ENCODE data around the gene SIGLEC9.

The SIGLEC9 gene

DNA sequence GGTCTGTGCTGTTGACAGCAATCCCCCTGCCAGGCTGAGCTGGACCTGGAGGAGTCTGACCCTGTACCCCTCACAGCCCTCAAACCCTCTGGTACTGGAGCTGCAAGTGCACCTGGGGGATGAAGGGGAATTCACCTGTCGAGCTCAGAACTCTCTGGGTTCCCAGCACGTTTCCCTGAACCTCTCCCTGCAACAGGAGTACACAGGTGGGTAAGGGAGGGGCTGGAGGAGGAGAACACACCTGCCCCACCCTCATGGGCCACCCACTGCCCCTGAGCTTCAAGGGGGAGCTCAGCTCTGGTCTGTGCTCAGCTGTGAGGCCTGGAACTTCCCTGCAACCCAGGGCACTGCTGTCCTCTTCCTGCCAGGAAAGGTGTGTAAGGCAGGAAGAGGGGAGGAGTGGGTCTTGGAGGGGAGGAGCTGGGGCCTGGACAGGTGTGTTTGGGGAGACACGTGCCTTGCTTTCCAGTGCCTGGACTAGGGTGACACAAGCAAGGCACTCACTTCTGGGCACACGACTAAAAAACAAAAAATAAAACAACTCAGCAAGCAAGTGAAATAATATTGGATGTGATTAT lies 21.3 kb downstream of the SIGLEC9 start (continued):
- TF ChIP-seq OVOL3 (tag by site-specific recombination; IDR thresholded peaks at IDR 0.05) (no peak), SCRT2 (tag by site-specific recombination; IDR thresholded peaks at IDR 0.05) (peak; percentile 50), ZNF335 (tag by site-specific recombination; conservative IDR thresholded peaks at IDR 0.05) (no peak), KLF10 (tag by site-specific recombination; IDR thresholded peaks at IDR 0.05) (no peak)
- TF ChIP-seq, protein P1, sequence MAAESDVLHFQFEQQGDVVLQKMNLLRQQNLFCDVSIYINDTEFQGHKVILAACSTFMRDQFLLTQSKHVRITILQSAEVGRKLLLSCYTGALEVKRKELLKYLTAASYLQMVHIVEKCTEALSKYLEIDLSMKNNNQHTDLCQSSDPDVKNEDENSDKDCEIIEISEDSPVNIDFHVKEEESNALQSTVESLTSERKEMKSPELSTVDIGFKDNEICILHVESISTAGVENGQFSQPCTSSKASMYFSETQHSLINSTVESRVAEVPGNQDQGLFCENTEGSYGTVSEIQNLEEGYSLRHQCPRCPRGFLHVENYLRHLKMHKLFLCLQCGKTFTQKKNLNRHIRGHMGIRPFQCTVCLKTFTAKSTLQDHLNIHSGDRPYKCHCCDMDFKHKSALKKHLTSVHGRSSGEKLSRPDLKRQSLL (tag by site-specific recombination; IDR thresholded peaks at IDR 0.05): no peak

DNA sequence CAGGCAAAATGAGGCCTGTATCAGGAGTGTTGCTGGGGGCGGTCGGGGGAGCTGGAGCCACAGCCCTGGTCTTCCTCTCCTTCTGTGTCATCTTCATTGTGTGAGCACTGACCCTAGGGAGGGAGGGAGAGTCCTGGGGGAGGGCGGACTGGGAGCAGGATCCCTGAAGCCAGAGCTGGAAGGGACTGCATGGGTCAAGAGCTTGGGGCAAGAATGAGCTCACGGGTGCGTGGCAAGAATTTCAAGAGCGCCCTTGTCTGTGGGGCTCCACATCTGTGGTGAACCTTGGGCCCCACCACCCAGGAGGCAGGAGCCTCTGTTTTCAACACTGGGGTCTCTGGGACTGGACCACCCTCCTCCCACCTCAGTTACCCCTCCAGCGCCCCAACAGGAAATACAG lies 22.0 kb downstream of the SIGLEC9 start:
- no peaks in the 10 kb centered on the region for H3K4me1 ChIP-seq (ENCODE audit: control insufficient read depth, insufficient read depth, low read length)
- POLR2A ChIA-PET: no interaction called here
- CTCF ChIA-PET: interaction anchor here (0.6 to 5.0 kb wide), 4 partner anchors 11 to 301 kb away, joined by 3 to 48 read pairs (median 6); no protein-coding TSS in a partner anchor

DNA sequence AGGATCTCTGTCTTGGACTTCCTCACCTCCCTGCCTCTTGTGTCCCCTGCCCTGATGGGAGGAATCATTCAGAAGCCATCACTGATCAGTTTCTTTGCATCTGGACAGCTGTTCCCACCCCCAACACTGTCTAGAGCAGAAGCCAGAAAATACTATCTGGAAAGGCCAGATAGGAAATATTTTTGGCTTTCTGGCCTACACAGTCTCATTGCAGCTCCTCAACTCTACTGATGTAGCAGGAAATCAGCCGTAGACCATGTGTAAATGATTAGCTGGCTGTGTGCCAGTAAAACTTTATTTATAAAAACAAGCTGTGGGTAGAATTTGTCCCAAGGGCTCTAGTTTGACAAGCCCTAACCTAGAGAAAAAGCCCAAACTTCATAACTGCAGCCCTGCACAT lies 23.0 kb downstream of the SIGLEC9 start:
- H3K27ac ChIP-seq (ENCODE audit: extremely low read depth, low read depth, low read length): no peak overlapping the region
- no peak overlapping the region for H3K4me3 ChIP-seq (ENCODE audit: low read depth, low read length)

More for the DNA sequence above, 22.0 kb downstream of the SIGLEC9 start:
- no peaks in the 10 kb centered on the region for H3K36me3 ChIP-seq (ENCODE audit: control insufficient read depth in 2 of 2, insufficient read depth in 1 of 2, low read length in 2 of 2)
- no peaks in the 10 kb centered on the region for H3K9me3 ChIP-seq (ENCODE audit: control insufficient read depth, insufficient read depth, low read depth, low read length)
- H3K4me3 ChIP-seq (ENCODE audit: low read depth, low read length): no peak overlapping the region
- TF ChIP-seq ZNF292 (tag by site-specific recombination; IDR thresholded peaks at IDR 0.05; ENCODE audit: borderline replicate concordance, low read depth) (no peak), ZNF341 (tag by site-specific recombination; IDR thresholded peaks at IDR 0.05; ENCODE audit: low read depth) (no peak)
- H3K27ac ChIP-seq (ENCODE audit: extremely low read depth, low read depth, low read length): no peak overlapping the region

More for the DNA sequence above, 23.0 kb downstream of the SIGLEC9 start:
- CTCF ChIA-PET: interaction anchor here (0.6 to 5.0 kb wide), 3 partner anchors 10 to 514 kb away, joined by 3 to 48 read pairs (median 8); no protein-coding TSS in a partner anchor
- H3K4me1 ChIP-seq (ENCODE audit: control insufficient read depth, insufficient read depth, low read length): no peaks in the 10 kb centered on the region
- no peaks in the 10 kb centered on the region for H3K36me3 ChIP-seq (ENCODE audit: control insufficient read depth in 2 of 2, insufficient read depth in 1 of 2, low read length in 2 of 2)
- no peaks in the 10 kb centered on the region for H3K9me3 ChIP-seq (ENCODE audit: control insufficient read depth, insufficient read depth, low read depth, low read length)
- POLR2A ChIA-PET: no interaction called here
- TF ChIP-seq, protein P2, sequence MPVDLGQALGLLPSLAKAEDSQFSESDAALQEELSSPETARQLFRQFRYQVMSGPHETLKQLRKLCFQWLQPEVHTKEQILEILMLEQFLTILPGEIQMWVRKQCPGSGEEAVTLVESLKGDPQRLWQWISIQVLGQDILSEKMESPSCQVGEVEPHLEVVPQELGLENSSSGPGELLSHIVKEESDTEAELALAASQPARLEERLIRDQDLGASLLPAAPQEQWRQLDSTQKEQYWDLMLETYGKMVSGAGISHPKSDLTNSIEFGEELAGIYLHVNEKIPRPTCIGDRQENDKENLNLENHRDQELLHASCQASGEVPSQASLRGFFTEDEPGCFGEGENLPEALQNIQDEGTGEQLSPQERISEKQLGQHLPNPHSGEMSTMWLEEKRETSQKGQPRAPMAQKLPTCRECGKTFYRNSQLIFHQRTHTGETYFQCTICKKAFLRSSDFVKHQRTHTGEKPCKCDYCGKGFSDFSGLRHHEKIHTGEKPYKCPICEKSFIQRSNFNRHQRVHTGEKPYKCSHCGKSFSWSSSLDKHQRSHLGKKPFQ (tag by site-specific recombination; IDR thresholded peaks at IDR 0.05): no peak
- TF ChIP-seq REPIN1 (tag by site-specific recombination; IDR thresholded peaks at IDR 0.05; ENCODE audit: low read depth) (no peak), ZIC2 (tag by site-specific recombination; IDR thresholded peaks at IDR 0.05) (no peak), ZNF394 (tag by site-specific recombination; IDR thresholded peaks at IDR 0.05; ENCODE audit: borderline replicate concordance) (no peak), ZNF175 (tag by site-specific recombination; IDR thresholded peaks at IDR 0.05) (no peak), ZNF23 (tag by site-specific recombination; IDR thresholded peaks at IDR 0.05; ENCODE audit: borderline replicate concordance) (no peak), ZNF433 (tag by site-specific recombination; IDR thresholded peaks at IDR 0.05; ENCODE audit: low read depth) (no peak)
- TF ChIP-seq, protein P3, sequence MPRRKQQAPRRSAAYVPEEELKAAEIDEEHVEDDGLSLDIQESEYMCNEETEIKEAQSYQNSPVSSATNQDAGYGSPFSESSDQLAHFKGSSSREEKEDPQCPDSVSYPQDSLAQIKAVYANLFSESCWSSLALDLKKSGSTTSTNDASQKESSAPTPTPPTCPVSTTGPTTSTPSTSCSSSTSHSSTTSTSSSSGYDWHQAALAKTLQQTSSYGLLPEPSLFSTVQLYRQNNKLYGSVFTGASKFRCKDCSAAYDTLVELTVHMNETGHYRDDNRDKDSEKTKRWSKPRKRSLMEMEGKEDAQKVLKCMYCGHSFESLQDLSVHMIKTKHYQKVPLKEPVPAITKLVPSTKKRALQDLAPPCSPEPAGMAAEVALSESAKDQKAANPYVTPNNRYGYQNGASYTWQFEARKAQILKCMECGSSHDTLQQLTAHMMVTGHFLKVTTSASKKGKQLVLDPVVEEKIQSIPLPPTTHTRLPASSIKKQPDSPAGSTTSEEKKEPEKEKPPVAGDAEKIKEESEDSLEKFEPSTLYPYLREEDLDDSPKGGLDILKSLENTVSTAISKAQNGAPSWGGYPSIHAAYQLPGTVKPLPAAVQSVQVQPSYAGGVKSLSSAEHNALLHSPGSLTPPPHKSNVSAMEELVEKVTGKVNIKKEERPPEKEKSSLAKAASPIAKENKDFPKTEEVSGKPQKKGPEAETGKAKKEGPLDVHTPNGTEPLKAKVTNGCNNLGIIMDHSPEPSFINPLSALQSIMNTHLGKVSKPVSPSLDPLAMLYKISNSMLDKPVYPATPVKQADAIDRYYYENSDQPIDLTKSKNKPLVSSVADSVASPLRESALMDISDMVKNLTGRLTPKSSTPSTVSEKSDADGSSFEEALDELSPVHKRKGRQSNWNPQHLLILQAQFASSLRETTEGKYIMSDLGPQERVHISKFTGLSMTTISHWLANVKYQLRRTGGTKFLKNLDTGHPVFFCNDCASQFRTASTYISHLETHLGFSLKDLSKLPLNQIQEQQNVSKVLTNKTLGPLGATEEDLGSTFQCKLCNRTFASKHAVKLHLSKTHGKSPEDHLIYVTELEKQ (tag by site-specific recombination; IDR thresholded peaks at IDR 0.05; ENCODE audit: borderline replicate concordance): no peak

Measured in HEK293 (cell line).